ENCODE measurements around the gene PRKAR1A.

PRKAR1A gene

DNA sequence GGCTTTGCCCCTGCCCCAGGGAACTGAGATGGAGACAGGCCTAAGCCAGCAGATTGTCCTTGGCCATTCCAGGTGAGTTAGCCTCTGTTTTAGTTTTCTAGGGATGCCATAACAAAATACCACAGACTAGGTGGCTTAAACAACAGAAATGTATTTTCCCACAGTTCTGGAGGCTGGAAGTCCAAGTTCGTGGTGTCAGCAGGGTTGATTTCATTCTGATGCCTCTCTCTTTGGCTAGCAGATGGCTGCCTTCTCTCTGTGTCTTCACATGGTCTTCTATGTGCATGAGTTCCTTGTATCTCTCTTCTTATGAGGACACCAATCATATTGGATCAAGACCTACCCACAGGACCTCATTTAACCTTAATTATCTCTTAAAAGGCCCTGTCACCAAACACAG, 76.1 kb downstream of the PRKAR1A start:
- DNase-seq (ENCODE audit: low read depth) = no peak
- H3K4me3 ChIP-seq (ENCODE audit: low read depth, low read length) = no peak overlapping the region
- TF ChIP-seq POLR2A (IDR thresholded peaks at IDR 0.05; ENCODE audit: extremely low read depth, insufficient read length) (no peak), MYC (IDR thresholded peaks at IDR 0.05; ENCODE audit: low read depth, low read length) (no peak)
- TF ChIP-seq, protein P1, sequence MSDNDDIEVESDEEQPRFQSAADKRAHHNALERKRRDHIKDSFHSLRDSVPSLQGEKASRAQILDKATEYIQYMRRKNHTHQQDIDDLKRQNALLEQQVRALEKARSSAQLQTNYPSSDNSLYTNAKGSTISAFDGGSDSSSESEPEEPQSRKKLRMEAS (IDR thresholded peaks at IDR 0.05; ENCODE audit: low read depth, low read length) = no peak
- TF ChIP-seq, protein P2, sequence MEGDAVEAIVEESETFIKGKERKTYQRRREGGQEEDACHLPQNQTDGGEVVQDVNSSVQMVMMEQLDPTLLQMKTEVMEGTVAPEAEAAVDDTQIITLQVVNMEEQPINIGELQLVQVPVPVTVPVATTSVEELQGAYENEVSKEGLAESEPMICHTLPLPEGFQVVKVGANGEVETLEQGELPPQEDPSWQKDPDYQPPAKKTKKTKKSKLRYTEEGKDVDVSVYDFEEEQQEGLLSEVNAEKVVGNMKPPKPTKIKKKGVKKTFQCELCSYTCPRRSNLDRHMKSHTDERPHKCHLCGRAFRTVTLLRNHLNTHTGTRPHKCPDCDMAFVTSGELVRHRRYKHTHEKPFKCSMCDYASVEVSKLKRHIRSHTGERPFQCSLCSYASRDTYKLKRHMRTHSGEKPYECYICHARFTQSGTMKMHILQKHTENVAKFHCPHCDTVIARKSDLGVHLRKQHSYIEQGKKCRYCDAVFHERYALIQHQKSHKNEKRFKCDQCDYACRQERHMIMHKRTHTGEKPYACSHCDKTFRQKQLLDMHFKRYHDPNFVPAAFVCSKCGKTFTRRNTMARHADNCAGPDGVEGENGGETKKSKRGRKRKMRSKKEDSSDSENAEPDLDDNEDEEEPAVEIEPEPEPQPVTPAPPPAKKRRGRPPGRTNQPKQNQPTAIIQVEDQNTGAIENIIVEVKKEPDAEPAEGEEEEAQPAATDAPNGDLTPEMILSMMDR (IDR thresholded peaks at IDR 0.05; ENCODE audit: low read depth, low read length) = no peak

DNA sequence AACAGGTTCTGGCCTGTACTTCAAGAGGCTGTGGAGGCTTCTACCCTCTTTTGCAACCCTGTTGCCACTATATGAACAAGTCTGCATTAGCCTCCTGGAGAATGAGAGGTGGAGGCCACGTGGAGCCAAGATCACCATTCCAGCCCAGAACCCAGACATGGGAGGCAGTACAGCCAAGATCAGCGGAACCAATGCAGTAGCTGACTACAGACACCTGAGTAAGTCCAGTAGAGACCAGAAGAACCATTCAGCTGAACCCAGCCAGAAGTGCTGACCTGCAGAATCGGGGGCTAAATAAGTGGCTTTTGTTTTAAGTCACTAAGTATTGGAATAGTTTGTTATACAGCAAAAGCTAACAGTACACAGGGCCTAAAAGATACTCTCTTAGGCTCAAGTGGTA, 76.9 kb downstream of the PRKAR1A start:
- H3K4me3 ChIP-seq (ENCODE audit: low read depth, low read length) = no peak overlapping the region
- no peak for DNase-seq (ENCODE audit: low read depth)
- TF ChIP-seq, protein P1 (IDR thresholded peaks at IDR 0.05; ENCODE audit: low read depth, low read length) = no peak
- TF ChIP-seq POLR2A (IDR thresholded peaks at IDR 0.05; ENCODE audit: extremely low read depth, insufficient read length) = no peak
- TF ChIP-seq, protein P2 (IDR thresholded peaks at IDR 0.05; ENCODE audit: low read depth, low read length) = no peak
- no peak for TF ChIP-seq MYC (IDR thresholded peaks at IDR 0.05; ENCODE audit: low read depth, low read length)

DNA sequence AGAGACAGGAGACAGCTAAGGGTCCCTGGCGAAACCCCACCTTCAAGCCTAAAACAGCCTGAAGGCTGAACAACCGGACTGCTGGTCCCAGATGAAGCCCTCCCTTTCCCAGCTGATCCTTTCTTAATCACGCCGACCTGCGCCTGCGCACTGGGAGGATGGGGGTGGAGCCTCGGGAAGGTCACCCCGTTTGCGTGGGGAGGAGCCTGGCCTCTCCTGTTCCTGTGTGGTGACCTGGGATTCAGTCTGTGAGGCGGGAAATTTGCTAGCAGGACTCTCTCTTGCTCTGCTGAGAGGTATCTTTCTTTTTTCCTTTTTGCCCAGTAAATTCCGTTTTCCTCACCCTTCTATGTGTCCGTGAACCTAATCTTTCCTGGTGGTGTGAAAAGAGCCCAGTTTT, 79.4 kb downstream of the PRKAR1A start:
- no peak for DNase-seq (ENCODE audit: low read depth)
- TF ChIP-seq POLR2A (IDR thresholded peaks at IDR 0.05; ENCODE audit: extremely low read depth, insufficient read length) = no peak
- no peak for TF ChIP-seq MYC (IDR thresholded peaks at IDR 0.05; ENCODE audit: low read depth, low read length)
- TF ChIP-seq, protein P1 (IDR thresholded peaks at IDR 0.05; ENCODE audit: low read depth, low read length) = no peak
- TF ChIP-seq, protein P2 (IDR thresholded peaks at IDR 0.05; ENCODE audit: low read depth, low read length) = no peak
- no peak overlapping the region for H3K4me3 ChIP-seq (ENCODE audit: low read depth, low read length)

DNA sequence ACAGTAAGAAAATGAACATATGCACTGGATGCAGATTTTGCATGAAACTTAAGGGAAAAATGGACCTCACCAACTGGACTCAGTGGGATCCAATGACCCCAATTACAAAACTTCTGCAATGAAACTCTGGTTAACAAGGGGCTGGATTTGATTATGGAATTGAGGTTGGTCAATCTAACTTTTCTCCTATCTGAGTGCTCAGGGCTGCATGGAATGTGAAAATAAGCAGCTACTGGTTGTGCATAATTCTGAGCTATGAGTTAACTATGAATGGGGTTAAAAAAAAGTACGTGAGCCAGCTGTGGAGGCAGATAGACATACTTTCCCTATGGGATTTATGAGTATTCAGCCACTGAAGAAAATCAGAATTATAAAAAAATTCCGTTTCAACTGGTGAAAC, 79.8 kb downstream of the PRKAR1A start:
- H3K4me3 ChIP-seq (ENCODE audit: low read depth, low read length) = no peak overlapping the region
- no peak for DNase-seq (ENCODE audit: low read depth)
- no peak for TF ChIP-seq MYC (IDR thresholded peaks at IDR 0.05; ENCODE audit: low read depth, low read length)
- TF ChIP-seq, protein P1 (IDR thresholded peaks at IDR 0.05; ENCODE audit: low read depth, low read length) = no peak
- TF ChIP-seq, protein P2 (IDR thresholded peaks at IDR 0.05; ENCODE audit: low read depth, low read length) = no peak
- TF ChIP-seq POLR2A (IDR thresholded peaks at IDR 0.05; ENCODE audit: extremely low read depth, insufficient read length) = no peak

DNA sequence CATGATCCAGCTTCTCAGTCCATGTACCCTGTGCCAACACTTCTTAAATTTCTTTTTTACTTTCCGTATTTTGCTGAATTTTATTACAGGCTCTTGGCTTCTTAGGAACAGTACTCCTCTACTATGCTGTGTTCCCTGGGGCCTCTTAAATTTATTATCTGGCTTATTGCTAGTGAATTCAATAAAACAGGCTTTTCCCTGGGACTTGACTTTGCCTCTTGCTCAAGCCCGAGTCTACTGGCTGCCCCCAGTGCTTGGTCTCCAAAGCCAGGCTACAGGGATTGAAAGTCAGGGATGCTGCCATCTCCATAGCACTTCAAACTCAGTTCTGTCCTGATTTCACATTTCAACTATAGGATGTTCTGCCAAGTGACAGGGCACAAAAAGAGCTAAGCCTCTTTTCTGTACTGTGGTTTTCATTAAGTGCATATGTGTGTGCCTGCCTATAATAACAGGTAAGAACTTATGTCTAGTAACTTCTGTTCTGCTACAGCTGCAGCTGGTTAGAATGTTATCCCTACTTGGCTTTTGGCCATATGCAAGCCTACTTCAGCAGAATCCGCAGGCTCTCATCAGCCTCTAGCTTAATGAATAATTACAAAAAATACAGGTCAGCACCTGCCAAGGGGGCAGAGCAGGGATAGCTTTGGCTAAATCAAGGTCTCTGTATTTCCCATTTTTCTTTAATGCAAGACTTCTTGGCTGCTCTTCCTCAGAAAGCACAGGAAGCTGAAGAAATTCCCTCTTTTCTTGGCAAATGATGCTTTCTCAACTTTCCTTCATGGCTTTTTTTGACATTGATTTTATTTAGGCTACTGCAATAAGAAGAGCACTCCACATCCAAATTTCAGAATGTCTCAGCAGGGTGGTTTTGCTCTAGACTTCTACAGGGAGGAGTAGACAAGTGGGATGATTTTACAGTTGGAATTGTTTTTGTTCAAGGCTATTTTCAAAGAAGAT, 80.7 kb downstream of the PRKAR1A start:
- DNase-seq (ENCODE audit: low read depth) = no peak
- TF ChIP-seq MYC (IDR thresholded peaks at IDR 0.05; ENCODE audit: low read depth, low read length) (no peak), POLR2A (IDR thresholded peaks at IDR 0.05; ENCODE audit: extremely low read depth, insufficient read length) (no peak)
- TF ChIP-seq, protein P2 (IDR thresholded peaks at IDR 0.05; ENCODE audit: low read depth, low read length) = no peak
- TF ChIP-seq, protein P1 (IDR thresholded peaks at IDR 0.05; ENCODE audit: low read depth, low read length) = no peak

More for the DNA sequence above, 80.7 kb downstream of the PRKAR1A start:
- H3K4me3 ChIP-seq (ENCODE audit: low read depth, low read length) = no peak overlapping the region
